Erythroblast (primary cell): Measurements from ENCODE around the gene DCAF7.

Source experiments
- DNase-seq, 2 experiments: peaks; one replicate each; lab custom pipeline; 2025; lab: John Stamatoyannopoulos, UW
- GATA1 ChIP-seq: IDR thresholded peaks from 2 replicates; pipeline ENCODE4 v1.6.1; 2011; ENCODE audit warnings: low read depth, mild to moderate bottlenecking, control low read depth, low read length, moderate library complexity
- POLR2A ChIP-seq: IDR thresholded peaks from 2 replicates; pipeline ENCODE4 v1.6.1; 2011; ENCODE audit warnings: mild to moderate bottlenecking, low read length

The DCAF7 gene

DNA sequence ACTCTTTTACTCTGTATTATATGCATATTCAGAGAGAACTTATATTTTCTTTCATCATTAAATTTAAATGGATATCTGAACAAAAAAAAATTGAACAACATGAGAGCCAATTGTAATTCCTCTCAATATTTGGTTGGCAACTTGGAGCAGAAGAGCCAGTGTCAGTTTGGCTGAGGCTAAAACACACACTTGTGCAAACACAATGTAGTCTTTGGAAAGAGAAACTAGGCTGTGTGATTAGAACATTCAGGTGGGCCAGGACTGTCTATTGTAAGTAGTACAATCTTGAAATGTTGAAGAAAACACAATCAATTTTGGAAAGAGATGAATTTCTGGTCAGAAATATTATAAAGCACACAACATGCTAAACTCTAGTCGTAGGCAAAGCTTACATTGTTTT, 17.0 kb downstream of the DCAF7 start:
- TF ChIP-seq GATA1 (no peak), POLR2A (no peak)
- DNase-seq = no peak

DNA sequence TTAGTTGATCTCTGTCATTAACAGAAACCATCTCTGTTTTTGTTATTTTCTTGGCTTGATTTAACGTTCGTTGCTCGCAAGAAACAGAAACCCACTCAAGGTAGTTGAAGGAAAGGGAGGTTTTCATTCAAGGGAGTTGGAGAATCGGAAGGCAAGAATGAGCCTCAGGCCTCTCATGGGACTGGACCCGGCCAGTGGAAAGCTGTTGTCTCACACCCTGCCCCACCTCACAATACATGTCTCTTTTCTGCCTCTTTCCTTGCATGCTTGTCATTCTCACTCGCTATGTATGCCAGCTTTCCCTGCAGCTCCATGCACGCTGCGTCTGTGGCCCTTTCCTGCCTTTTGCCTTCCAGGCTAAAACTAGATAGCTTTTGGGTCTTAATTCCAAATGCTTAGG, 18.3 kb downstream of the DCAF7 start:
- no peak for DNase-seq
- TF ChIP-seq POLR2A (no peak), GATA1 (no peak)

DNA sequence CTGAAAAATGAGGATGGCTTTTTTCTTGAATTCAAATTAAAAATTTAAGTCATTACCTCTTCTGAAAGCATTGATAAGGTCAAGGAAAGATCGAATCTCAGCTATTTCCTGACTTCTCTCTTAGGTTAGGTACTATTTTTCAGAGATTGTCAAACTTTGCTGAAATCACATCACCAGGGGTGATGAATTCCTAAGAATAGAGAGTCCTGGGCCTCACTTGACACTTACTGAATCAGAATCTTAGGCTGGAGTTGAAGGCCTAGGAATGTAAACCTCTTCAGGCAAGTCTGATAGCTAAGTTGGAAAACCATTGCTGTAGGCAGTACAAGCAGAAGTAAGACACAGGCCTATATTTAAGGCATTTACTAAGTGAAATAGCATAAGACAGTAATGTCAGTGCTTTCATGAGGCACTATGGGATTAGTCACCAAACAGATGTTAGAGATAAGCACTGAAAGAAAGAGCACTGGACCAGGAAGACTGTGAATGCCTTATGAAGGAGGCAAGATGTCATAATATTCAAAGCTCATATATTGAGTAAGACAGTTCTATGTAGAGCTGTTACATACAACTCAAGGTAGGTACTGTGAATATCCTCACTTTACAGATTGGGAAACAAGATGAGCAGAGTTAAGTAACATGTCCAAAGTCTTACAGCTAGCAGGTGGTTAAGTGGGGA, 21.5 kb downstream of the DCAF7 start:
- TF ChIP-seq POLR2A (no peak), GATA1 (no peak)
- peak; percentile 64 to 76 for DNase-seq

DNA sequence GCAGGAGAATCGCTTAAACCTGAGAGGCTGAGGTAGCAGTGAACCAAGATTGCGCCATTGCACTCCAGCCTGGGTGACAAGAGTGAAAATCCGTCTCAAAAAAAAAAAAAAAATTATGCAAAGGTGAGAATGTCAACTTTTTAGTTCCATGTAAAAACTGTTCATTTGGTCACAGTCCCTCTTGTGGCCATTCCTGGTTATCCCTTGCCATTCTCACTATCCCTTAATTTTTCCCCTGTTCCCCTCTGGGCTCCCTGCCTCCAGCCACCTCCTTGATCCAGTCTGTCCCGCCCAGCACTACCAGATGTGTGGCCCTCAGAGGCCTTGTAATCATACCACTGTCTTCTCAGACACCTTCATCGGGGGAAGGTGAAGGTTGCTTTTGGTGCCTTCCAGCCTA, 23.4 kb downstream of the DCAF7 start:
- TF ChIP-seq GATA1 (no peak), POLR2A (no peak)
- DNase-seq = no peak

DNA sequence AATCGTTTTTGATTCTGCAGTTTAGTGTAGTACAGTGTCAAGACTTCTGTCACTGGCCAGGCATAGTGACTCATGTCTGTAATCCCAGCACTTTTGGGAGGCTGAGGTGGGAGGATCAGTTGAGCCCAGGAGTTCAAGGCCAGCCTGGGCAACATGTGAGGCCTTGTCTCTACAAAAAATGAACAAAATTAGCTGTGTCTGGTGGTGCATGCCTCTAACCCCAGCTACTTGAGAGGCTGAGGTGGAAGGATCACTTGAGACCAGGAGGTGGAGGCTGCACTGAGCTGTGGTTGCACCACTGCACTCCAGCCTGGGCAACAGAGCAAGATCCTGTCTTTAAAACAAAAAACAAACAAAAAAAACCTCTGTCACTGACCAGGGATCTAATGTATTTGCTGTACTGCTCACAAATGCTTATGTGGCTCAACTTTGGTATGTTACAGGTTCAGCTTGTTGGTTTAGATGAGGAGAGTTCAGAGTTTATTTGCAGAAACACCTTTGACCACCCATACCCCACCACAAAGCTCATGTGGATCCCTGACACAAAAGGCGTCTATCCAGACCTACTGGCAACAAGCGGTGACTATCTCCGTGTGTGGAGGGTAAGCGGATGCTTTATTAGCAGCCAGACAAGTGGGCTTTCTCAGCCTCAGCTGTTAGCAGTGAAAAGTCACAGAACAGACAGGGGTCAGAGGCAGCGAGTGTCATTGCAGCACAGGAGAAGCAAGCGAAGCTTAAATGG, 27.9 kb downstream of the DCAF7 start:
- DNase-seq = no peak
- TF ChIP-seq GATA1 (no peak), POLR2A (no peak)

DNA sequence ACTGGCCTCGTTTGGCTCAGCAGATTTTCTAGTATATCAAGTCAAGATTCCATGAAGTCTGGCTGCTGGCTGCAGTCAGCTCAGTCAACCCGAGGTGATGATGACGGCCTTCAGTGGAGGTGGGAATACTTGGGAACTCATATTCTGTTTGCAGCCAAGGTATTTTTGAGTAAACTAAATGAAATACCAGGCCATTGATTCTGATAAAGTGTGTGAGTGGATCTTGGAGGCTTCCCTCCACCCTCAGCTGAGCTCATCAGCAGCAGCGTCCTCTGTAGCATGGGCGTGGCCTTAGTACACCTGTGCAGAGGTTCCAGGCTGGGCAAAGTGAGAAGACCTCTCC, 28.5 kb downstream of the DCAF7 start:
- DNase-seq = no peak
- TF ChIP-seq POLR2A = no peak
- no peak for TF ChIP-seq GATA1

DNA sequence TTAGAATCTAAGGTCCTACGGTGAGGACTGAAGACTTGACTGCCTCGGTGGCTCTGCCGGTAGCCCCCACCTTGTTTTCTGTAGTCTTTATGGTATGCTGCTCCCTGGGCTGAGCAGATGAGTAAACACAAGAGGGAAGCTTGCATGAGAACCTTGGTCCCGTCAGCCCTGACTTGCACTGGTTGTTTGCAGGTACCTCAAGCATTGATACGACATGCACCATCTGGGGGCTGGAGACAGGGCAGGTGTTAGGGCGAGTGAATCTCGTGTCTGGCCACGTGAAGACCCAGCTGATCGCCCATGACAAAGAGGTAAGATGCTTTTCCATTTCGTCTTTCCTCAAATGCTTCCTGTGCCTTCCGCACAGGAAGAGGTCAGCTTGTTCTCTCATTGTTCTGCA, 29.4 kb downstream of the DCAF7 start:
- DNase-seq = no peak
- TF ChIP-seq POLR2A = no peak
- TF ChIP-seq GATA1 = no peak

DNA sequence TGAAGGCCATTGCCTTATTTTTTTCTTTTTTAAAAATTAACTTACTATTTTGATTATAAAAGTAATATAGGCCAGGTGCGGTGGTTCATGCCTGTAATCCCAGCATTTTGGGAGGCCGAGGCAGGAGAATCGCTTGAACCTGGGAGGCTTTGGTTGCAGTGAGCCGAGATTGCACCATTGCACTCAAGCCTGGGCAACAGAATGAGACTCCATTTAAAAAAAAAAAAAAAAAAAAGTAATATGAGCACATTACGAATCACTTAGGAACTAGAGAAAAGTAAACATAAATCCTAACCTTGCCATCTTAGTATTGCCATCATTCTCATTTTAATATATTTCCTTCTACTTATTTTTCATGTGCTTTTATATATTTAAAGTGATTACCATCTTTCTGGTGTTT, 37.5 kb downstream of the DCAF7 start:
- TF ChIP-seq GATA1 = no peak
- no peak for TF ChIP-seq POLR2A
- no peak for DNase-seq

DNA sequence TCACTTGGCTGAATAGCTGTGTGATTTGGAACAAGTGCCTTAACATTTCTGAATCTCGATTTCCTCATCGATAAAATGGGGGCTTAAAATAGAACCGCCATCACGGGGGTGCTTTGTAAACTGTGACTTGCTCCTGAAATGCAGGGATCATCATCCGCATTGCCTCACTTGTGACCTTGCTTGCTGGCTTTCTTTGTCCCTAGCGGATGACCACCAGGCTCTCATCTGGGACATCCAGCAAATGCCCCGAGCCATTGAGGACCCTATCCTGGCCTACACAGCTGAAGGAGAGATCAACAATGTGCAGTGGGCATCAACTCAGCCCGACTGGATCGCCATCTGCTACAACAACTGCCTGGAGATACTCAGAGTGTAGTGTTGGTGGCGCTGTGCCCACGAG, 38.5 kb downstream of the DCAF7 start:
- no peak for TF ChIP-seq POLR2A
- no peak for TF ChIP-seq GATA1
- no peak for DNase-seq

DNA sequence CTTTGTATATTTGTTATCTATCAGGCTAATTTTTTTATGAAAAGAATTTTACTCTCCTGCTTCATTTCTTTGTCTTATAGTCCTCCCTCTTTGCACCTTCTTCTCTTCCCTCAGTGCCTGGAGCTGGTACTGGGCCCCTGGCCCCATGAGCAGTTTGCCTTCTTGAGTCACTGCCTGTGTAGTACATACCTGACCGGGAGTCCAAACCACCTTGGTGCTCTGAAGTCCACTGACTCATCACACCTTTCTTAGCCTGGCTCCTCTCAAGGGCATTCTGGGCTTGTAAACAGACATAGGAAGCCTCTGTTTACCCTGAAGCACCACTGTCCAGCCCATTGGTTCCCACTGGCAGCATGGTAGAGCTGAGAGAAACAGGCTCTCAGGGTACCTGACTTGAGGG, 39.4 kb downstream of the DCAF7 start:
- DNase-seq = no peak
- TF ChIP-seq GATA1 = no peak
- no peak for TF ChIP-seq POLR2A

DNA sequence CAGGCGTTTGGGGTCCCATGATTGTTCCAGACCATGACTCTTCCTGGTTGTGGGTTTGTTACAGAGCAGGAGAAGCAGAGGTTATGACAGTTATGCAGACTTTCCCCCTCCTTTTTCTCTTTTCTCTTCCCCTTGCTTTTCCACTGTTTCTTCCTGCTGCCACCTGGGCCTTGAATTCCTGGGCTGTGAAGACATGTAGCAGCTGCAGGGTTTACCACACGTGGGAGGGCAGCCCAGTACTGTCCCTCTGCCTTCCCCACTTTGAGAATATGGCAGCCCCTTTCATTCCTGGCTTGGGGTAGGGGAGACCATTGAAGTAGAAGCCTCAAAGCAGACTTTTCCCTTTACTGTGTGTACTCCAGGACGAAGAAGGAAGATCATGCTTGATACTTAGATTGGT, 42.5 kb downstream of the DCAF7 start:
- no peak for DNase-seq
- no peak for TF ChIP-seq POLR2A

DNA sequence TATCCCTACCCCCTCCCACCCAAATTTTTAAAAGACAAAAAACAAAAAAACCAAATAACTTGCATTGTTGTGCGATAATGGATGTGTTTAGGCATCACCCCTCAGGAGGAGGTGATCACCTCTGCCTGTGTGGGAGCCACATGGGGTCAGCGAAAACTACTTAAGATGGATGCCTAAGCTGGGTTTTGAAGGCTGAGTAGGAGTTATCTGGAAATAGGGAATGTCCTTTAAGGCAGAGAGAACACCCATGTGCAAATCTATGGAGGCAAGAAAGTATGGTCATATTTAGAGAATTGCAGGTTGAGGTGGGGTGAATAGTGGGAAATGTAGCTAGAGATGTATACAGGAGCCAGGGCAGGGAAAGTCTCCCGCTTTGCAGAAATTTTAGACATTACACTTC, 44.9 kb downstream of the DCAF7 start:
- TF ChIP-seq GATA1 (no peak), POLR2A (no peak)
- no peak for DNase-seq

DNA sequence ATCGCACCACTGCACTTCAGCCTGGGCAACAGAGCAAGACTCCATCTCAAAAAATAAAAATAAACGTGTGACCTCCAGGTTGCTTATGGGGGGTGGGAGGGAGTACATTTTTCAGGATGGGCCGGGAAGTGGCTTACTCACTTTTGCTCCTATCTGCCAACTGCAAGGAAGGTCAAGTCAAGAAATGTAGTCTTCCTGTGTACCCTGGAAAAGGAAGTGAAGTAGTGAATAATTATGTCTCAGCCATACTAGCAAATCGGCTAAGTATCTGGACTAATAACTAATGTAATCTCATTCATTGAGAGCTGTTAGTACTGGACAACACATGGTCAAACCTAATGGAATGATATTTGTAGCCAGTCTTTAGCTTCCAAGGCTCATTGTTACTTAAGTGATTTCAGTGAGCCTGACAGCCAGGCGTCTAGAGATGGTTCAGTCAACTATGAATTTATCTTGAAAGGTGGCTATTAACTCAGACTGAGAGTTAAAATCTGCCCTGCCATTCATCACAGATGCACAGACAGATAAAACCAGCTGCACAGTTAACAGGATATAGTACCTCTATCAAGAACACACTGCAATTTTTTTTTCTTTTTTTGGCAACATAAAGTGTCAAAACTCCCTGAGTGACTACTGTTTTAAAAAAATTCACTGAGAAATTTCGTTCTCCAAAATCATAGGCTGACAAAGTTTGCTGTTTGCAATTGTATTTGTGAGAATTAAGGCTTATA, 46.7 kb downstream of the DCAF7 start:
- no peak for TF ChIP-seq GATA1
- no peak for TF ChIP-seq POLR2A
- DNase-seq = peak in 1 of 2 experiments; percentile 17

DNA sequence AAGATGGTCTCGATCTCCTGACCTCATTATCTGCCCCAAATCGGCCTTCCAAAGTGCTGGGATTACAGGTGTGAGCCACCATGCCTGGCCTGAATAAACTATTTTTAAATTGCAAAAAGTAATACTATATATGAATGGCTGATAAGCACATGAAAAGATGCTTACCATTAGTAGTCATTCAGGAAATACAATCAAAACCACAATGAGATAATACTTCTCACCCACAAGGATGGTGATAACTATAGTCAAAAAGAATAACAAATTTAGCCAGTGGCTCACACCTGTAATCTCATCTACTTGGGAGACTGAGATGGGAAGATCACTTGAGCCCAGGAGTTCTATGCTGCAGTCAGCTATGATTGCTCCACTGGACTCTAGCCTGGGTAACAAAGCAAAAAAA, 48.0 kb downstream of the DCAF7 start:
- no peak for DNase-seq
- TF ChIP-seq POLR2A (no peak), GATA1 (no peak)
